GM19324 (cell line): Measurements from ENCODE around the gene CRMP1.

Source experiments
- ATAC-seq: cut with Tn5 transposase; IDR thresholded peaks from one replicate; pipeline ENCODE4 v1.9.1; 2021; ENCODE audit warnings: mild to moderate bottlenecking, moderate library complexity; ENCODE audit not compliant: unreplicated experiment, low FRiP score

Gene CRMP1

GRCh38 chr4:5802565-5802964, 90.3 kb downstream of the CRMP1 start:
- no peak for ATAC-seq

GRCh38 chr4:5801696-5802095, 91.2 kb downstream of the CRMP1 start:
- ATAC-seq: no peak

GRCh38 chr4:5800496-5800895, 92.4 kb downstream of the CRMP1 start:
- no peak for ATAC-seq

GRCh38 chr4:5799406-5799805, 93.5 kb downstream of the CRMP1 start:
- ATAC-seq: no peak

- no peak for ATAC-seq
These were observed 93.9 kb downstream of the CRMP1 start for GRCh38 chr4:5798946-5799345.

- ATAC-seq: no peak
These were observed 94.4 kb downstream of the CRMP1 start for GRCh38 chr4:5798462-5798861.

GRCh38 chr4:5797866-5798265, 95.0 kb downstream of the CRMP1 start:
- ATAC-seq: no peak

GRCh38 chr4:5796976-5797375, 95.9 kb downstream of the CRMP1 start:
- ATAC-seq: no peak

GRCh38 chr4:5795580-5795979, 97.3 kb downstream of the CRMP1 start:
- ATAC-seq: no peak

- ATAC-seq: no peak
These were observed 99.4 kb downstream of the CRMP1 start for GRCh38 chr4:5793514-5793913.

- ATAC-seq: no peak
These were observed 101.2 kb downstream of the CRMP1 start for GRCh38 chr4:5791654-5792053.

GRCh38 chr4:5790546-5790857, 102.4 kb downstream of the CRMP1 start:
- ATAC-seq: no peak

GRCh38 chr4:5789141-5789540, 103.7 kb downstream of the CRMP1 start:
- no peak for ATAC-seq

- no peak for ATAC-seq
These were observed 104.7 kb downstream of the CRMP1 start for GRCh38 chr4:5788144-5788543.

GRCh38 chr4:5787311-5787710, 105.6 kb downstream of the CRMP1 start:
- no peak for ATAC-seq

- no peak for ATAC-seq
These were observed 106.8 kb downstream of the CRMP1 start for GRCh38 chr4:5785806-5786680.

- ATAC-seq: no peak
These were observed 107.8 kb downstream of the CRMP1 start for GRCh38 chr4:5784960-5785611.

GRCh38 chr4:5784021-5784420, 108.9 kb downstream of the CRMP1 start:
- ATAC-seq: no peak

- ATAC-seq: no peak
These were observed 109.4 kb downstream of the CRMP1 start for GRCh38 chr4:5783486-5783885.

- no peak for ATAC-seq
These were observed 109.9 kb downstream of the CRMP1 start for GRCh38 chr4:5782829-5783476.

GRCh38 chr4:5781691-5782090, 111.2 kb downstream of the CRMP1 start:
- no peak for ATAC-seq
